ENCODE data around the gene CSMD2. TPM values are rescaled to one million over a fixed set of nuclear protein-coding genes. Genes with fewer than 3 reads are reported as not detected.

The CSMD2 gene
- total and polyA plus RNA-seq, 2 of the 8 experiments (the other 6 are each of a cell fraction or from before 2014, with no cell fraction given), result 7.0 to 14.7 TPM

- TF ChIP-seq ATF3 (IDR thresholded peaks at IDR 0.05; ENCODE audit: insufficient read depth, low read depth, low read length) (no peak), CBX5 (IDR thresholded peaks at IDR 0.05; ENCODE audit: low read depth, low read length) (no peak), TCF12 (IDR thresholded peaks at IDR 0.05; ENCODE audit: low read depth, low read length) (no peak), RFX5 (IDR thresholded peaks at IDR 0.05; ENCODE audit: borderline replicate concordance, low read depth, low read length) (no peak)
Measured at GRCh38 chr1:33908324-33908956, 256.6 kb downstream of the CSMD2 start (continued).
